Activated naive CD4-positive, alpha-beta T cell treated with anti-CD3 and anti-CD28 coated beads for 36 hours (primary cell): ENCODE data around the gene IFITM5. TPM values are rescaled to one million over a fixed set of nuclear protein-coding genes. Genes with fewer than 3 reads are reported as not detected.
"Not testable (repeated sequence)": the region's sequence is repeated elsewhere in the genome, so short reads cannot be mapped to it uniquely, and the experiment has no call there.

ENCODE experiments used
- CTCF ChIA-PET: fragments of 350-600 bp; sonication (Branson Sonifier 250); formaldehyde crosslinking; loops from one replicate; lab custom pipeline; 2021; ENCODE audit warnings: antibody characterized with exemption; lab: Charles Lee
- DNase-seq: peaks from one replicate; pipeline ENCODE4 v3.0.0-alpha.2; 2020
- H3K27ac Mint-ChIP-seq: one replicate; pipeline ENCODE4 v1.8.0; 2021; ENCODE audit warnings: mild to moderate bottlenecking, mixed read lengths
- H3K27me3 Mint-ChIP-seq: one replicate; pipeline ENCODE4 v1.8.0; 2021; ENCODE audit warnings: low read depth, mixed read lengths
- H3K36me3 Mint-ChIP-seq: one replicate; pipeline ENCODE4 v1.8.0; 2021; ENCODE audit warnings: low read depth, mixed read lengths
- H3K4me1 Mint-ChIP-seq: one replicate; pipeline ENCODE4 v1.8.0; 2021; ENCODE audit warnings: low read depth, mixed read lengths
- H3K4me3 Mint-ChIP-seq: one replicate; pipeline ENCODE4 v1.8.0; 2021; ENCODE audit warnings: mild to moderate bottlenecking, moderate library complexity, mixed read lengths
- H3K9me3 Mint-ChIP-seq: one replicate; pipeline ENCODE4 v1.8.0; 2021; ENCODE audit warnings: mixed read lengths
- intact Hi-C: fragments of 100-400 bp; cut with micrococcal nuclease; formaldehyde crosslinking; loops from one replicate; pipeline ENCODE4 v1.15.1; 2023
- total RNA-seq, 2 experiments: library from RNA; stranded (reverse); gene quantifications; one replicate each; pipeline ENCODE4 v1.2.3, GENCODE V29; 2021

The IFITM5 gene
- total RNA-seq, 2 experiments from 2014 or later: not detected

- CTCF ChIA-PET: interaction anchor here (0.8 to 5.6 kb wide), 7 partner anchors 9 to 60 kb away, joined by 4 to 81 read pairs (median 11); no protein-coding TSS in a partner anchor
- H3K4me1 Mint-ChIP-seq: peaks cover 34% of the 10 kb centered on the region
- H3K4me3 Mint-ChIP-seq: peak within 1 kb of the TSS; percentile 96
- intact Hi-C loops: loop anchor here (2.0 to 10.0 kb wide), 3 partner anchors 13 to 417 kb away; partner anchors contain the start of genes IFITM3 and PGGHG
- H3K9me3 Mint-ChIP-seq, H3K27me3 Mint-ChIP-seq: not testable (repeated sequence)
- DNase-seq: peak; percentile 80
- H3K27ac Mint-ChIP-seq: peak within 1 kb of the TSS; percentile 97
- peaks cover 22% of the 10 kb centered on the region for H3K36me3 Mint-ChIP-seq
These were observed 8.7 kb upstream of the IFITM5 start, which contains the start of gene IFITM2 for GRCh38 chr11:307766-308708. IFITM2 (plus strand) TSS chr11:307816; CDS start chr11:308193, 377 bp downstream.

- Mint-ChIP-seq H3K4me1 (peaks cover 34% of the 10 kb centered on the region), H3K36me3 (peaks cover 20% of the 10 kb centered on the region), H3K4me3 (peak overlapping the region; percentile 96), H3K9me3 (no peaks in the 10 kb centered on the region), H3K27me3 (no peaks in the 10 kb centered on the region), H3K27ac (peak overlapping the region; percentile 97)
- no peak for DNase-seq
- intact Hi-C loops: loop anchor here (2.0 to 10.0 kb wide), 2 partner anchors 14 to 418 kb away; partner anchors contain the start of gene IFITM3
- CTCF ChIA-PET: interaction anchor here (0.6 to 5.6 kb wide), 12 partner anchors 10 to 214 kb away, joined by 3 to 81 read pairs (median 8); no protein-coding TSS in a partner anchor
These were observed 7.5 kb upstream of the IFITM5 start for GRCh38 chr11:306645-307371.

GRCh38 chr11:305844-306211 is 6.5 kb upstream of the IFITM5 start:
- Mint-ChIP-seq H3K9me3 (no peaks in the 10 kb centered on the region), H3K27ac (peak overlapping the region; percentile 43), H3K4me1 (peaks cover 33% of the 10 kb centered on the region), H3K36me3 (peaks cover 20% of the 10 kb centered on the region), H3K27me3 (peaks cover 3% of the 10 kb centered on the region), H3K4me3 (no peak overlapping the region)
- CTCF ChIA-PET: interaction anchor here (0.6 to 5.6 kb wide), 19 partner anchors 10 to 215 kb away, joined by 3 to 81 read pairs (median 6); partner anchors contain the start of gene PGGHG
- intact Hi-C loops: loop anchor here (1.0 to 10.0 kb wide), 5 partner anchors 15 to 419 kb away; partner anchors contain the start of gene IFITM3
- no peak for DNase-seq

GRCh38 chr11:304915-305843 is 5.9 kb upstream of the IFITM5 start:
- intact Hi-C loops: loop anchor here (1.0 to 10.0 kb wide), 4 partner anchors 55 to 420 kb away; no protein-coding TSS in a partner anchor
- DNase-seq: peak; percentile 85
- peaks cover 38% of the 10 kb centered on the region for H3K4me1 Mint-ChIP-seq
- H3K9me3 Mint-ChIP-seq: no peaks in the 10 kb centered on the region
- peaks cover 20% of the 10 kb centered on the region for H3K36me3 Mint-ChIP-seq
- H3K27me3 Mint-ChIP-seq: peaks cover 8% of the 10 kb centered on the region
- no peak overlapping the region for H3K4me3 Mint-ChIP-seq
- CTCF ChIA-PET: interaction anchor here (0.6 to 5.6 kb wide), 25 partner anchors 10 to 216 kb away, joined by 3 to 81 read pairs (median 4); partner anchors contain the start of gene PGGHG
- no peak overlapping the region for H3K27ac Mint-ChIP-seq

GRCh38 chr11:304061-304506 is 4.8 kb upstream of the IFITM5 start:
- Mint-ChIP-seq H3K9me3 (no peaks in the 10 kb centered on the region), H3K4me1 (peaks cover 42% of the 10 kb centered on the region), H3K4me3 (no peak overlapping the region), H3K36me3 (peaks cover 11% of the 10 kb centered on the region), H3K27ac (no peak overlapping the region), H3K27me3 (peaks cover 8% of the 10 kb centered on the region)
- no peak for DNase-seq
- intact Hi-C loops: loop anchor here (10.0 kb wide), 1 partner anchor 421 kb away; no protein-coding TSS in a partner anchor
- CTCF ChIA-PET: interaction anchor here (0.6 to 5.6 kb wide), 13 partner anchors 10 to 204 kb away, joined by 3 to 81 read pairs (median 8); partner anchors contain the start of gene PGGHG

GRCh38 chr11:303363-303762 is 4.0 kb upstream of the IFITM5 start:
- H3K27me3 Mint-ChIP-seq: peaks cover 8% of the 10 kb centered on the region
- no peak for DNase-seq
- H3K36me3 Mint-ChIP-seq: peaks cover 4% of the 10 kb centered on the region
- no peak overlapping the region for H3K4me3 Mint-ChIP-seq
- CTCF ChIA-PET: interaction anchor here (0.6 to 5.6 kb wide), 3 partner anchors 53 to 66 kb away, joined by 3 to 81 read pairs (median 4); no protein-coding TSS in a partner anchor
- H3K9me3 Mint-ChIP-seq: no peaks in the 10 kb centered on the region
- H3K4me1 Mint-ChIP-seq: peaks cover 43% of the 10 kb centered on the region
- intact Hi-C loops: loop anchor here (10.0 kb wide), 1 partner anchor 421 kb away; no protein-coding TSS in a partner anchor
- H3K27ac Mint-ChIP-seq: no peak overlapping the region

- no peak overlapping the region for H3K27ac Mint-ChIP-seq
- no peak overlapping the region for H3K4me3 Mint-ChIP-seq
- peaks cover 8% of the 10 kb centered on the region for H3K27me3 Mint-ChIP-seq
- CTCF ChIA-PET: interaction anchor here (0.6 to 1.3 kb wide), 3 partner anchors 49 to 62 kb away, joined by 3 to 6 read pairs (median 4); no protein-coding TSS in a partner anchor
- peaks cover 34% of the 10 kb centered on the region for H3K4me1 Mint-ChIP-seq
- no peak for DNase-seq
- intact Hi-C loops: loop anchor here (10.0 kb wide), 1 partner anchor 425 kb away; no protein-coding TSS in a partner anchor
- H3K9me3 Mint-ChIP-seq: no peaks in the 10 kb centered on the region
- H3K36me3 Mint-ChIP-seq: no peaks in the 10 kb centered on the region
These were observed 817 bp upstream of the IFITM5 start for GRCh38 chr11:299951-300735.

- peaks cover 8% of the 10 kb centered on the region for H3K27me3 Mint-ChIP-seq
- peaks cover 29% of the 10 kb centered on the region for H3K4me1 Mint-ChIP-seq
- no peak overlapping the region for H3K4me3 Mint-ChIP-seq
- H3K9me3 Mint-ChIP-seq: no peaks in the 10 kb centered on the region
- CTCF ChIA-PET: interaction anchor here (0.5 kb wide), 1 partner anchor 54 kb away, joined by 3 read pairs; no protein-coding TSS in a partner anchor
- no peak overlapping the region for H3K27ac Mint-ChIP-seq
- DNase-seq: no peak
- intact Hi-C loops: no loop called here
- H3K36me3 Mint-ChIP-seq: no peaks in the 10 kb centered on the region
These were observed 790 bp downstream of the IFITM5 start for GRCh38 chr11:298406-299065.

- intact Hi-C loops: no loop called here
- no peak overlapping the region for H3K4me3 Mint-ChIP-seq
- no peaks in the 10 kb centered on the region for H3K9me3 Mint-ChIP-seq
- CTCF ChIA-PET: no interaction called here
- peaks cover 23% of the 10 kb centered on the region for H3K4me1 Mint-ChIP-seq
- no peaks in the 10 kb centered on the region for H3K36me3 Mint-ChIP-seq
- H3K27me3 Mint-ChIP-seq: peaks cover 8% of the 10 kb centered on the region
- H3K27ac Mint-ChIP-seq: no peak overlapping the region
- DNase-seq: no peak
These were observed 1.5 kb downstream of the IFITM5 start for GRCh38 chr11:297586-298405.
